Gastrocnemius medialis (tissue), 4 donors: Measurements from ENCODE around the gene BACE1.

Source experiments
- POLR2A ChIP-seq, 2 donors: fragments of 450-650 bp; IDR thresholded peaks; one replicate each; pipeline ENCODE4 v1.6.1; 2017; ENCODE audit warnings: antibody characterized with exemption in 2 of 2, mild to moderate bottlenecking in 2 of 2, moderate library complexity in 2 of 2
- TF ChIP-seq, protein P1 (sequence below), 5 experiments: fragments of 450-650 bp in 3 of 5; fragments of 200-600 bp in 2 of 5; sonication (generic) in 2 of 5; IDR thresholded peaks in 4 of 5; conservative IDR thresholded peaks in 1 of 5; 1 replicate in 4 of 5; 2 replicates in 1 of 5; pipeline ENCODE4 v1.5.1; 2016 to 2019; ENCODE audit warnings: antibody characterized with exemption in 5 of 5, mild to moderate bottlenecking in 3 of 5, moderate library complexity in 3 of 5

DNA sequence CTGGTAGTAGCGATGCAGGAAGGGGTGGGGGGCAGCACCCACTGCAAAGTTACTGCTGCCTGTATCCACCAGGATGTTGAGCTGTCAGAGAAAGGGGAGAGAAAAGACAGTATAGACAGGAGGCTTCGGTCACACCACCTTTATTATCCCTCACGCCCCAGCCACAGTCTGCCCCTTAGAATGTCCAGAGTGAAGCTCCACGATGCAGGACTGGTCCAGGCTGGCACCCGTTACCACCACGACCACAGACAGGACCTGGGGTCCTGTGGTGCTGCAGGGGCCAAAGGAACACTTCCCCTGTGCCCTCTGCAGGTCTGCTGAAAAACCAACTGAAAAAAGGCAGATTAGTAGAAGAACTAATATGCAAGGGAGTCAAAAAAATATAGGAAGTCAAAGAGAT is 19.2 kb downstream of the BACE1 start:
- TF ChIP-seq, protein P1, sequence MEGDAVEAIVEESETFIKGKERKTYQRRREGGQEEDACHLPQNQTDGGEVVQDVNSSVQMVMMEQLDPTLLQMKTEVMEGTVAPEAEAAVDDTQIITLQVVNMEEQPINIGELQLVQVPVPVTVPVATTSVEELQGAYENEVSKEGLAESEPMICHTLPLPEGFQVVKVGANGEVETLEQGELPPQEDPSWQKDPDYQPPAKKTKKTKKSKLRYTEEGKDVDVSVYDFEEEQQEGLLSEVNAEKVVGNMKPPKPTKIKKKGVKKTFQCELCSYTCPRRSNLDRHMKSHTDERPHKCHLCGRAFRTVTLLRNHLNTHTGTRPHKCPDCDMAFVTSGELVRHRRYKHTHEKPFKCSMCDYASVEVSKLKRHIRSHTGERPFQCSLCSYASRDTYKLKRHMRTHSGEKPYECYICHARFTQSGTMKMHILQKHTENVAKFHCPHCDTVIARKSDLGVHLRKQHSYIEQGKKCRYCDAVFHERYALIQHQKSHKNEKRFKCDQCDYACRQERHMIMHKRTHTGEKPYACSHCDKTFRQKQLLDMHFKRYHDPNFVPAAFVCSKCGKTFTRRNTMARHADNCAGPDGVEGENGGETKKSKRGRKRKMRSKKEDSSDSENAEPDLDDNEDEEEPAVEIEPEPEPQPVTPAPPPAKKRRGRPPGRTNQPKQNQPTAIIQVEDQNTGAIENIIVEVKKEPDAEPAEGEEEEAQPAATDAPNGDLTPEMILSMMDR (IDR thresholded peaks at IDR 0.05 in 4 of 5, conservative IDR thresholded peaks at IDR 0.05 in 1 of 5) = no peak
- no peak for TF ChIP-seq POLR2A (IDR thresholded peaks at IDR 0.05)
